Loucy (cell line): Measurements from ENCODE around the gene LMNTD2.

Experiments
- H2AFZ ChIP-seq: fragments of 200-600 bp; sonication (generic); 2 replicates; pipeline ENCODE4 v1.6.0; 2016; ENCODE audit warnings: antibody characterized with exemption, mild to moderate bottlenecking, low read length, moderate library complexity
- H3F3A ChIP-seq: fragments of 200-600 bp; 2 replicates; pipeline ENCODE4 v1.6.0; 2016; ENCODE audit warnings: antibody characterized with exemption, low read depth, mild to moderate bottlenecking
- H3K27me3 ChIP-seq: fragments of 200-600 bp; sonication (generic); 2 replicates; pipeline ENCODE4 v1.6.1; 2014; ENCODE audit warnings: low read length, mild to moderate bottlenecking; ENCODE audit not compliant: insufficient read depth, poor library complexity, severe bottlenecking
- H3K36me3 ChIP-seq: fragments of 200-600 bp; sonication (generic); 2 replicates; pipeline ENCODE4 v1.6.1; 2016; ENCODE audit warnings: low read length; ENCODE audit not compliant: insufficient read depth
- H3K4me1 ChIP-seq: fragments of 200-600 bp; sonication (generic); 2 replicates; pipeline ENCODE4 v1.5.1; 2014; ENCODE audit warnings: low read length, mild to moderate bottlenecking; ENCODE audit not compliant: insufficient read depth, poor library complexity, severe bottlenecking
- H3K4me2 ChIP-seq: fragments of 200-600 bp; sonication (generic); 2 replicates; pipeline ENCODE4 v1.6.0; 2014; ENCODE audit warnings: antibody characterized with exemption, low read length, low read depth, mild to moderate bottlenecking; ENCODE audit not compliant: poor library complexity, severe bottlenecking
- H3K4me3 ChIP-seq: fragments of 200-600 bp; sonication (generic); 2 replicates; pipeline ENCODE4 v1.5.1; 2014; ENCODE audit warnings: low read length, mild to moderate bottlenecking, mixed read lengths; ENCODE audit not compliant: poor library complexity, severe bottlenecking
- H3K79me2 ChIP-seq: fragments of 200-600 bp; sonication (generic); 2 replicates; pipeline ENCODE4 v1.6.1; 2014; ENCODE audit warnings: low read length; ENCODE audit not compliant: insufficient read depth
- H3K9ac ChIP-seq: fragments of 200-600 bp; sonication (generic); 2 replicates; pipeline ENCODE4 v1.6.0; 2014; ENCODE audit warnings: mild to moderate bottlenecking, low read depth, low read length, moderate library complexity; ENCODE audit not compliant: poor library complexity, severe bottlenecking
- H3K9me2 ChIP-seq: fragments of 200-600 bp; sonication (generic); replicated peaks from 2 replicates; pipeline ENCODE4 v1.6.1; 2016; ENCODE audit warnings: low read depth, low read length, mixed read lengths
- H3K9me3 ChIP-seq: fragments of 200-600 bp; sonication (generic); 2 replicates; pipeline ENCODE4 v1.6.1; 2014; ENCODE audit warnings: mild to moderate bottlenecking, antibody characterized with exemption, low read length, low read depth; ENCODE audit not compliant: insufficient read depth
- H4K20me1 ChIP-seq: fragments of 200-600 bp; sonication (generic); 2 replicates; pipeline ENCODE4 v1.6.0; 2014; ENCODE audit warnings: antibody characterized with exemption, low read length, mild to moderate bottlenecking; ENCODE audit not compliant: insufficient read depth, poor library complexity, severe bottlenecking
- CTCF ChIP-seq: fragments of 200-600 bp; sonication (generic); conservative IDR thresholded peaks from 2 replicates; pipeline ENCODE4 v1.5.1; 2014; ENCODE audit warnings: mild to moderate bottlenecking, antibody characterized with exemption, low read length
- EZH2phosphoT487 ChIP-seq: fragments of 200-600 bp; IDR thresholded peaks from 2 replicates; pipeline ENCODE4 v1.6.1; 2018; ENCODE audit warnings: antibody characterized with exemption, mild to moderate bottlenecking, moderate library complexity, borderline replicate concordance

The LMNTD2 gene

GRCh38 chr11:590997-591396, 30.5 kb upstream of the LMNTD2 start:
- Histone ChIP-seq H3K36me3 (peaks cover 95% of the 10 kb centered on the region; the same call in 1 of the 2 replicates), H4K20me1 (peaks cover 15% of the 10 kb centered on the region), H3K4me3 (no peak overlapping the region), H3K4me2 (no peak overlapping the region), H2AFZ (no peak overlapping the region), H3K9me2 (no peaks in the 10 kb centered on the region), H3K9me3 (no peaks in the 10 kb centered on the region), H3F3A (no peaks in the 10 kb centered on the region), H3K27me3 (no peaks in the 10 kb centered on the region), H3K79me2 (peaks cover 24% of the 10 kb centered on the region; the same call in 1 of the 2 replicates), H3K4me1 (no peaks in the 10 kb centered on the region), H3K9ac (no peak overlapping the region)
- TF ChIP-seq CTCF: no peak
- TF ChIP-seq EZH2phosphoT487: no peak

- H3K4me1 ChIP-seq: no peaks in the 10 kb centered on the region
- H3K79me2 ChIP-seq: peaks cover 27% of the 10 kb centered on the region; the same call in 1 of the 2 replicates
- no peaks in the 10 kb centered on the region for H3K9me2 ChIP-seq
- no peak overlapping the region for H3K4me3 ChIP-seq
- no peak overlapping the region for H3K9ac ChIP-seq
- H3K36me3 ChIP-seq: peaks cover 89% of the 10 kb centered on the region; the same call in 1 of the 2 replicates
- TF ChIP-seq EZH2phosphoT487 (no peak), CTCF (no peak)
- H3K9me3 ChIP-seq: no peaks in the 10 kb centered on the region
- H3K27me3 ChIP-seq: no peaks in the 10 kb centered on the region
- H4K20me1 ChIP-seq: peaks cover 15% of the 10 kb centered on the region
- H2AFZ ChIP-seq: no peak overlapping the region
- no peak overlapping the region for H3K4me2 ChIP-seq
- no peaks in the 10 kb centered on the region for H3F3A ChIP-seq
Observed at GRCh38 chr11:589798-590197, 29.3 kb upstream of the LMNTD2 start.

GRCh38 chr11:587978-588380, 27.4 kb upstream of the LMNTD2 start:
- no peak for TF ChIP-seq EZH2phosphoT487
- TF ChIP-seq CTCF: no peak
- no peak overlapping the region for H3K4me3 ChIP-seq
- no peaks in the 10 kb centered on the region for H3K9me3 ChIP-seq
- H3K79me2 ChIP-seq: peaks cover 43% of the 10 kb centered on the region; the same call in 1 of the 2 replicates
- H4K20me1 ChIP-seq: peaks cover 26% of the 10 kb centered on the region
- no peak overlapping the region for H3K9ac ChIP-seq
- no peaks in the 10 kb centered on the region for H3K4me1 ChIP-seq
- H3K4me2 ChIP-seq: no peak overlapping the region
- no peak overlapping the region for H2AFZ ChIP-seq
- peaks cover 88% of the 10 kb centered on the region; the same call in 1 of the 2 replicates for H3K36me3 ChIP-seq
- no peaks in the 10 kb centered on the region for H3K27me3 ChIP-seq
- no peaks in the 10 kb centered on the region for H3F3A ChIP-seq
- no peaks in the 10 kb centered on the region for H3K9me2 ChIP-seq
